GM12872 (cell line): ENCODE measurements around the gene TMEM234.
A peak's percentile ranks its signal among the peaks of the same experiment; 100 is the strongest.

Source experiments
- TF ChIP-seq, protein P1 (sequence below): IDR thresholded peaks from 3 replicates; pipeline ENCODE4 v1.5.1; 2011; ENCODE audit warnings: low read depth, mild to moderate bottlenecking, low read length, moderate library complexity; ENCODE audit not compliant: insufficient read depth

The TMEM234 gene

DNA sequence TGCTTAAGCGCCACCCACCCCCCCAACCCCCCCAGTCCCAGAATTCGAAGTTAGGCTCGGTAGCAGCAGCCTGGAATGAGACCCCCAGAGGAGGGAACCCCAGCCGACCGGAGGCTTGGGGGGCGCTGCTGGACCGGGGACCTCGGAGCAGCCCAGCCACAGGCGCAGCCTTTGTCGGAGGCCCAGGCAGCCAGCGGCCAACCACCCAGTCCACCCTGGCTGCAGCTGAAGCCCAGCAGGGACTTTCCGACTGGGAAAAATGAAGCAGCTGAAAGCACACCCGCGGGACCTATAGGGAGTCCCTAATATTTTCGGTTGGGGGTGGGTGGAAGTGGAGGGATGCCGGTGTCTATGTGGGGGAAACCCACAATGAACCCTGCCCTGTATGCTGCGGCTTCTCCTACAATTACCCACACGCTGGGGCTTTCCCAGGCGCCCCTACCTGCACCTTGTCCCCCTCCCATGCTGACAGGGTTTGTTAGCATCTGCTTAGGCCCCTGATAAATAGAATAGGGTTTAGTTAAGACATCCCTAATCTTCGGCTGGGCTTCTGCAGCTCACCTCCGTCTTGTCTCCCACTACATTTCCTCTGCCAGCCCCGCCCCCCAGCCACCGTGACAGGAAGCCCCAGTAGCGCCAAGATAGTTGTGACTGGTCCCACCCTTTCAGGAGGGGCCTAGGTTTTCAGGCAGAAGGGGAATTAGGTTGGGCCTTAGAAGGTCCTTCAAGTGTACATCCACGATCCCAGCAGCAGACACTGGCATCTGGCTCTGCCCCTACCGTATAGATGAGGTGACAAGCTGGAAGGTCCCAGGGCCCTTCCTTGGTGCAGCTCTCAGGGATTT is 20.9 kb downstream of the TMEM234 start:
- TF ChIP-seq, protein P1, sequence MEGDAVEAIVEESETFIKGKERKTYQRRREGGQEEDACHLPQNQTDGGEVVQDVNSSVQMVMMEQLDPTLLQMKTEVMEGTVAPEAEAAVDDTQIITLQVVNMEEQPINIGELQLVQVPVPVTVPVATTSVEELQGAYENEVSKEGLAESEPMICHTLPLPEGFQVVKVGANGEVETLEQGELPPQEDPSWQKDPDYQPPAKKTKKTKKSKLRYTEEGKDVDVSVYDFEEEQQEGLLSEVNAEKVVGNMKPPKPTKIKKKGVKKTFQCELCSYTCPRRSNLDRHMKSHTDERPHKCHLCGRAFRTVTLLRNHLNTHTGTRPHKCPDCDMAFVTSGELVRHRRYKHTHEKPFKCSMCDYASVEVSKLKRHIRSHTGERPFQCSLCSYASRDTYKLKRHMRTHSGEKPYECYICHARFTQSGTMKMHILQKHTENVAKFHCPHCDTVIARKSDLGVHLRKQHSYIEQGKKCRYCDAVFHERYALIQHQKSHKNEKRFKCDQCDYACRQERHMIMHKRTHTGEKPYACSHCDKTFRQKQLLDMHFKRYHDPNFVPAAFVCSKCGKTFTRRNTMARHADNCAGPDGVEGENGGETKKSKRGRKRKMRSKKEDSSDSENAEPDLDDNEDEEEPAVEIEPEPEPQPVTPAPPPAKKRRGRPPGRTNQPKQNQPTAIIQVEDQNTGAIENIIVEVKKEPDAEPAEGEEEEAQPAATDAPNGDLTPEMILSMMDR: peak; percentile 23; the same call in 1 of the 3 replicates

DNA sequence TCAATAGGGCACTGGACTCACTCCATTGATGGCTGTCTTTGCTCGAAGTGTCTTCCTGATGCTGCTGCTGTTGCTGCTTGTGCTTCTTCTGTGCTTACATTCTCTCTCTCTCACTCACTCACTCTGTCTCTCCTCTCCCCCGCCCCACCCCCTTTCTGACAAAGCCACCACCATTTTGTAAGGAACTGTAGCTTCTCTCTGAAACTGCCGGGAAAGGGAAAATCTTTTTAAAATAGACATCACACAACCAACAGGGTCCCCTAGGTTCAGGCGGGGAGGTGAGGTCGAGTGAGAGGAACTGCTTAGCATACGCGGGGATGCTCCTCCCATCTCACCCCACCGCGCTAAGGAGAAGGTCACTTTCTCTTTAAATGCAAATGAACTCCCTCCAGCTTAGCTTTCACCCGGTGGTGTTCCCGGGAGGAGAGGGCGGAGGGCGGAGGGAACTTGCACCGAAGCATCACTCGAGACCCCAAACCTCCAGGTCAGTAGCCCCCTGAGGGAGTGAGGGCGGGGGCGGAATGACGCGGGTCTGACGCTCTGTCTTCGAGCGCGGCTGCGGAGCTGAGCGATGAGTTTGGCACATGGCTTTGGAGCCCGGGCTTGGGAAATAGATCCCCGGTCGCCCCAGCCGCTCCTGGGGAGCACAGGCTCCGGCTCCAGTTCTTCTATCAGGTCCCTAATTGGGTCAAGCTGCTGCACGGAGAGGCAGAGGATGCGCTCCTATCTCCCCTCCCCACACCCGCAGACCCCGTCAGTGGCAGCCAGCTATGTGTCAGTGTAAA is 21.7 kb downstream of the TMEM234 start, which contains the start of gene CCDC28B:
TSS of gene CCDC28B (plus strand) at position 370 of the 785 bp plus-strand sequence. CDS start 1,341 bp downstream, outside the sequence.
- TF ChIP-seq, protein P1: no peak

DNA sequence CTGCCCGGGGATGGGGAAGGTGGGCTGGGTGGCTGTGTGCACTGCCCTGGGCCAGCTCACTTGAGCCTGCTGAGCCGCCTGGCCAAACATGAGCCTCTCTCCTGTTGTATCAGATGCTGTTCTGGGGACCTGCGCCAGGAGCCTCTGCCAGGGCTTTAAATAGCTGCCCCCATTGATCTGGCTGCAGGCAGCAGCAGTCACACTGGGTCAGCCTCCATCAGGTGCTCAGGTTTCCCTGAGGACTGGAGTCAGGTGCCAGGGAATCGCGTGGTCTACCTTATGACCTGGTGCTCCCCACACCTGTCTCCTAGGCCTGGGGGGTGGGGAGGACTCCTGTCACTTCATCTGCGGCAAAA is 22.5 kb downstream of the TMEM234 start:
- TF ChIP-seq, protein P1: no peak

DNA sequence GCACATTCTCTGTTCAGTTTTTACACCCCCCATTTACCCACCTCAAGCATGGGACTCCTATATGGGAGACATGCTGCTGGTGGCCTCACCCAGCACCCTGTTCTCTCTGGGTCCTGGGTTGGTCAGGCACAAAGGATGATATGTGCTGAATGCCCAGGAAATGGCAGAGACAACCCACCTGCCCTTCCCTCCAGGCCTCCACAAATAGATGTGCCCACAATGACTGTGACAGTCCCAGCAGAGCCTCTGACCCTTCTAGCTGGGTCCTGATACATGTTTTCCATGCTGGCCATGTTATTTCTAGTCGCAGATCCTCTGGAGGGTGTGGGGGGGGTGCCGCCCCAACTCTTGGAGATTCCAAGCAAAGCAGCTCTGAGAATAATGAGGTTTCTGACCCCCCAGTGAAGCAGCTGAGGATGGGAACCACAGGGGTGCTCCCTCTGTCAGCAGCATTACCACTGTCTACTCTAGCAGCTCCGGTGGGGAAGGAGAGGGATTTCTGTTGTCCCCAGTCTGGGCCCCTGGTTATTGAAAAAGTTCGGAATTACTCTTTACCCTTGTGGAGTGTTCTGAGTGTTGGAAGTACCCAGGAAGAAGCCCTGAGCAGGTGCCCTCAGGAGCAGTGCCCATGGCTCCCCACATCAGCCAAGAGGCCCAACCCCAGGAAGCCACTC is 23.0 kb downstream of the TMEM234 start:
- TF ChIP-seq, protein P1: no peak

DNA sequence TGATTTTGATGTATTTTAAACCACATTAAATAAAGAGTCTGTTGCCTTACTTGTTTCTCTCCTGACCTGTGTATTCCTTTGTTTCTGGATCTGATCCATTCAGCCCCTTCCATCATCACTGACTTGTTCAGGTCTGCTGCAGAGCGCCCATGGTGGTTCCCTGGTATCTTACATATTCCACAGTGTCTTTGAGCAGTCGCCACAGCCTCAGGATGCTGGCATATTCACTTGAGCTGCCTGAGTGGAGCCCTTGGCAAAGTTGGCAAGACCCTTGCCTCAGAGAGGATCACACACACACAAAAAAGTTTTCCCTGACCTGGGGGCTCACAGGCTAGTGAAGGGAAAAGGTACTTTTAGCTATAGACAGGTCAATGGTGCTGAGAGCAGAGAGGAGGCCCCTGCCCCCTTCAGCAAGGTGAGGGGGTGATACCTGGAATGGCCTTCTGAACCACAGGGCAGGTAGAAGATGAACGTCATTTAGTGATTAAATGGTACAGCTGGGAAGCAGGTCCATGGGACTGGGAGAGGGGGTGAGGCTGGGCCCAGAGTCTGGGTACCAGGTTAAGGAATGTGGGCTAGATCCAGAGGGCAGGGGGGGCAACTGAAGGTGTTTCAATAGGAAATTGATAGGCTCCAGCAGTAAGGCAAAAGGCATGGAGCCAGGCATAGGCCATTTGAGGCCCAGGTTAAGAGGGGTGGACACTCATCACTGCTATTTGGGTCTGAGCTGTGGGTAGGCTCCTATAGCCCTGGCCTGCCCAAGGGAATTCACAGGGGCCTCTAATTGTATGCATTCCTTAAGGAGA is 23.7 kb downstream of the TMEM234 start:
- TF ChIP-seq, protein P1: no peak

DNA sequence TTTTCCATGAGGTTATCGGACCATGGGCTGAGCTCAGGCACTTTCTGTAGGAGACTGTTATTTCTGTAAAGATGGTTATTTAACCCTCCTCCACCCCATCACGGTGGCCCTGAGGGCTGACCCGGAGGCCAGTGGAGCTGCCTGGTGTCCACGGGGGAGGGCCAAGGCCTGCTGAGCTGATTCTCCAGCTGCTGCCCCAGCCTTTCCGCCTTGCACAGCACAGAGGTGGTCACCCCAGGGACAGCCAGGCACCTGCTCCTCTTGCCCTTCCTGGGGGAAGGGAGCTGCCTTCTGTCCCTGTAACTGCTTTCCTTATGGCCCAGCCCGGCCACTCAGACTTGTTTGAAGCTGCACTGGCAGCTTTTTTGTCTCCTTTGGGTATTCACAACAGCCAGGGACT is 24.3 kb downstream of the TMEM234 start:
- TF ChIP-seq, protein P1: no peak
